ENCODE measurements around the gene CSRNP3. TPM values are rescaled to one million over a fixed set of nuclear protein-coding genes. Genes with fewer than 3 reads are reported as not detected.

CSRNP3 gene
- total RNA-seq, 1 donor: 2.6 TPM

DNA sequence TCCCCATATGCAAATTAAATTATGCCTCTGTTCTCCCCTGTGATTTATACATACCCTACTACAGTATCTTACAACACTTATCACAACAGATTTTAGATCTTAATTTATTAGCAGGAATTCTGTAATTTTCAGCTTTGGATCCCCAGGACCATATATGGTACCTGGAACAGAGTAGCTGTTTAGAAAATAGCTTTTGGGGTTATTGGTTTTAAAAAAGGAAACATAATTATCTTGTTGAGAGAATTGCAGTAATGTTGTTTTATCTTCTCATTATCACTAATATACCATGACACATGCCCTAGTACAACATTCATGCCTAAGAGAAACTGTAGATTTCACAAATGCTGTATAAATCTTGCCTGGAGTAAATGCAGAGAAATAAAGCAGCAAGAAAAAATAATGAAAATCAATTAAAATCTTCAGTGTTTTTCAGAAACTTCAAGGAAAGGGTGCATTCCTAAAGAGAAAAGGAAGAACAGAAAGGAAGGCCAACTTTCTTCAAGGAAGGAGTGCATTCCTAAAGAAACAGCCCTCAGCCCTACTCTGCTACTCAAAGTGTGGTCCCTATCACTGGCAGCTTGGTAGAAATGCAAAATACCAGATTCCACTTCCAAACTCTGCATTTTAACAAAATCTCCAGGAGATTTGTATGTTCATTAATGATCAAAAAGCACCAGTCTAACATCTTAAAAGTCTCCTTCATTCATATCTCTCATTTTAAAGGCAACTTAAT, 37.1 kb upstream of the CSRNP3 start:
- no peak for DNase-seq (ENCODE audit: low read depth)
- TF ChIP-seq, protein P1, sequence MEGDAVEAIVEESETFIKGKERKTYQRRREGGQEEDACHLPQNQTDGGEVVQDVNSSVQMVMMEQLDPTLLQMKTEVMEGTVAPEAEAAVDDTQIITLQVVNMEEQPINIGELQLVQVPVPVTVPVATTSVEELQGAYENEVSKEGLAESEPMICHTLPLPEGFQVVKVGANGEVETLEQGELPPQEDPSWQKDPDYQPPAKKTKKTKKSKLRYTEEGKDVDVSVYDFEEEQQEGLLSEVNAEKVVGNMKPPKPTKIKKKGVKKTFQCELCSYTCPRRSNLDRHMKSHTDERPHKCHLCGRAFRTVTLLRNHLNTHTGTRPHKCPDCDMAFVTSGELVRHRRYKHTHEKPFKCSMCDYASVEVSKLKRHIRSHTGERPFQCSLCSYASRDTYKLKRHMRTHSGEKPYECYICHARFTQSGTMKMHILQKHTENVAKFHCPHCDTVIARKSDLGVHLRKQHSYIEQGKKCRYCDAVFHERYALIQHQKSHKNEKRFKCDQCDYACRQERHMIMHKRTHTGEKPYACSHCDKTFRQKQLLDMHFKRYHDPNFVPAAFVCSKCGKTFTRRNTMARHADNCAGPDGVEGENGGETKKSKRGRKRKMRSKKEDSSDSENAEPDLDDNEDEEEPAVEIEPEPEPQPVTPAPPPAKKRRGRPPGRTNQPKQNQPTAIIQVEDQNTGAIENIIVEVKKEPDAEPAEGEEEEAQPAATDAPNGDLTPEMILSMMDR (IDR thresholded peaks at IDR 0.05; ENCODE audit: insufficient read depth, low read depth, low read length): no peak
- H3K4me3 ChIP-seq (ENCODE audit: low read depth, low read length): no peak overlapping the region

DNA sequence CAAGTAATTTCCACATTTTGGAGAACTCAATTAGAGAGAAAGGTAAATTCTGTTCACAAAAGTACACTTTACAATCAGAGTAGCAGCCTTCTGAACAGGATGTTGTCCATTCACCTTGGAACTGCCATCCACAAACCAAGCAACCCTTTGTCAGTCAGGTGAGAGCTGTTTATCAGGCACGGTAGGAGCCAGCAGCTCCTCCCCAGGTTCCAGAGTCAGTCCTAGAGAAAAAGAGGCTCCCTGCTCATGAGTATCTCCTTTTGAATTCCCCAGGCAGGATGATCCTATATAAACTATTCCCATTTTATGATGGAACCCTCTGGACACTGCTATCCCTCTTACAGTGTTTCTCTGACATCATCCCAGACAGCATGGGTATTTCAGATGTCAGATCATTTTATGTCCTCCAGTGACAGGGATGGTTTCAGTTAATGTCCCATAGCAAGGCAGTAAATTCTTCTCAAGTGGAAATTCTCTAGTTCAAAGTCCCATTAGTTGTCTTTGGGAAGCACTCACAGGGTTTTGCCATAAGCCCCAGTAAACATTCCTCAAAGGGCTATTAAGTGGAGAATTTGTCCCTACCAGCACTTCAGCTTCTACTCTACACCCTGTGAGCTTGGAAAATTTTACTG, 34.5 kb upstream of the CSRNP3 start:
- TF ChIP-seq, protein P1 (IDR thresholded peaks at IDR 0.05; ENCODE audit: insufficient read depth, low read depth, low read length): no peak
- no peak for DNase-seq (ENCODE audit: low read depth)
- H3K4me3 ChIP-seq (ENCODE audit: low read depth, low read length): no peak overlapping the region

- H3K4me3 ChIP-seq (ENCODE audit: low read depth, low read length): no peak overlapping the region
- no peak for DNase-seq (ENCODE audit: low read depth)
- TF ChIP-seq, protein P1 (IDR thresholded peaks at IDR 0.05; ENCODE audit: insufficient read depth, low read depth, low read length): no peak
Observed at GRCh38 chr2:165435611-165436010, 33.9 kb upstream of the CSRNP3 start.

- no peak overlapping the region for H3K4me3 ChIP-seq (ENCODE audit: low read depth, low read length)
- TF ChIP-seq, protein P1 (IDR thresholded peaks at IDR 0.05; ENCODE audit: insufficient read depth, low read depth, low read length): no peak
- no peak for DNase-seq (ENCODE audit: low read depth)
Observed at GRCh38 chr2:165436559-165436958, 32.9 kb upstream of the CSRNP3 start.

DNA sequence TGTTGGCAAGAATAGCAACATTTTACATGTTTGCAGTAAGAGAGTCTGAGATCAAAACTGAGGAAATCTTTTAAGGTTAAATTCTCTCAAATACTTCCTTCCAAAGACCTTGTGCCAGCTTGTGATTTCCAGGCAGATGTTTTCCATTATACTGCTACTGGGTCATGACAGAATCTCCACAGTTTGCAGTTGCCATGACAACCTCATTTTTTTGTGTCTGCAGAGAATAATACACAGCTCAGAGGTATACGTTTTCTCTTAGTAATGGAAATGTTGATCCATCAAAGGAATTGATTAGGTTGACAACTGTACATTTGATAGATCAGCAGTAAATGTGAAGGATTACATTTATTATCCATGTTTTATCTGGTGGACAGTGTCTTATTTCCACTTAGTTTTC, 29.1 kb upstream of the CSRNP3 start:
- H3K4me3 ChIP-seq (ENCODE audit: low read depth, low read length): no peak overlapping the region
- DNase-seq (ENCODE audit: low read depth): peak; percentile 31
- TF ChIP-seq, protein P1 (IDR thresholded peaks at IDR 0.05; ENCODE audit: insufficient read depth, low read depth, low read length): no peak

- no peak overlapping the region for H3K4me3 ChIP-seq (ENCODE audit: low read depth, low read length)
- no peak for DNase-seq (ENCODE audit: low read depth)
- TF ChIP-seq, protein P1 (IDR thresholded peaks at IDR 0.05; ENCODE audit: insufficient read depth, low read depth, low read length): no peak
Observed at GRCh38 chr2:165443511-165443910, 26.0 kb upstream of the CSRNP3 start.
